ENCODE data around the gene WHAMM. TPM values are rescaled to one million over a fixed set of nuclear protein-coding genes. Genes with fewer than 3 reads are reported as not detected.

Gene WHAMM
- total RNA-seq, 2 donors from 2014 or later, result 3.7 to 4.4 TPM

DNA sequence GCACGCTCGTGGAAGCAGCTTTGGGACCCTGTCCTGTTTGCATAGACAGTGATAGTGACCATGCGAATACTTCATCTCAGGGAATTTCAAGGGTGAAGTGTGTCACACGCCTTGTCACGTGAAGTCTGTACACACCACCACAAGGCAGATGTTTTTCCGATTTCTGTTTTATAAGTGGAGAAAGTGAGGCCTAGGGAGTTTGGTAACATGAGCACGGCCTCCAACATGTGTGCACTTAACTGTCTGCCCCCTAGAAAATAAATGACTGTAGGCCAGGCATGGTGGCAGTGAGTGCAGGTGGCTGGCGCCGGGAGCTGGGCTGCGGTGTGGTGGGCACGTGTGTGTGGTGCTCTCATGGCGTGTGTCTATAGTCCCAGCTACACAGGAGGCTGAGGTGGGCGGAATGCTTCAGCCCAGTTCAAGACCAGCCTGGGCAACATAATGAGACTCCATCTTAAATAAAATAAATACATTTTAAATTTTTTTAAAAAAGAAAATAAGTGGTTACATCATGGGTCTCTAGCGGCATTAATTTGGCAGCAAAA is 42.0 kb downstream of the WHAMM start:
- TF ChIP-seq, protein P1, sequence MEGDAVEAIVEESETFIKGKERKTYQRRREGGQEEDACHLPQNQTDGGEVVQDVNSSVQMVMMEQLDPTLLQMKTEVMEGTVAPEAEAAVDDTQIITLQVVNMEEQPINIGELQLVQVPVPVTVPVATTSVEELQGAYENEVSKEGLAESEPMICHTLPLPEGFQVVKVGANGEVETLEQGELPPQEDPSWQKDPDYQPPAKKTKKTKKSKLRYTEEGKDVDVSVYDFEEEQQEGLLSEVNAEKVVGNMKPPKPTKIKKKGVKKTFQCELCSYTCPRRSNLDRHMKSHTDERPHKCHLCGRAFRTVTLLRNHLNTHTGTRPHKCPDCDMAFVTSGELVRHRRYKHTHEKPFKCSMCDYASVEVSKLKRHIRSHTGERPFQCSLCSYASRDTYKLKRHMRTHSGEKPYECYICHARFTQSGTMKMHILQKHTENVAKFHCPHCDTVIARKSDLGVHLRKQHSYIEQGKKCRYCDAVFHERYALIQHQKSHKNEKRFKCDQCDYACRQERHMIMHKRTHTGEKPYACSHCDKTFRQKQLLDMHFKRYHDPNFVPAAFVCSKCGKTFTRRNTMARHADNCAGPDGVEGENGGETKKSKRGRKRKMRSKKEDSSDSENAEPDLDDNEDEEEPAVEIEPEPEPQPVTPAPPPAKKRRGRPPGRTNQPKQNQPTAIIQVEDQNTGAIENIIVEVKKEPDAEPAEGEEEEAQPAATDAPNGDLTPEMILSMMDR (conservative IDR thresholded peaks at IDR 0.05), result no peak
- Histone ChIP-seq H3K27ac (ENCODE audit: low read depth, low read length) (peak overlapping the region; percentile 67), H3K27me3 (ENCODE audit: control insufficient read depth, insufficient read depth, low read length, poor library complexity, severe bottlenecking) (no peaks in the 10 kb centered on the region), H3K9me3 (ENCODE audit: control insufficient read depth, low read length) (no peaks in the 10 kb centered on the region), H3K4me3 (ENCODE audit: low read length) (no peak overlapping the region), H3K9ac (ENCODE audit: extremely low read depth, low read length, poor library complexity, severe bottlenecking) (no peak overlapping the region), H3K36me3 (ENCODE audit: control insufficient read depth, insufficient read depth, low read length) (peaks cover 8% of the 10 kb centered on the region), H3K4me1 (ENCODE audit: control insufficient read depth, insufficient read depth, low read length) (no peaks in the 10 kb centered on the region)
- Mint-ChIP-seq H3K9me3 (no peaks in the 10 kb centered on the region), H3K27me3 (ENCODE audit: insufficient read depth) (no peaks in the 10 kb centered on the region), H3K36me3 (ENCODE audit: low read depth) (peaks cover 23% of the 10 kb centered on the region), H3K4me1 (peaks cover 26% of the 10 kb centered on the region), H3K4me3 (no peak overlapping the region), H3K27ac (no peak overlapping the region)
- 95 to 99% methylated on average over 12 to 13 of the region's 14 CpGs for WGBS, 2 experiments (ENCODE audit: insufficient coverage in 1 of 2, insufficient read length in 1 of 2)
- no peak for DNase-seq

DNA sequence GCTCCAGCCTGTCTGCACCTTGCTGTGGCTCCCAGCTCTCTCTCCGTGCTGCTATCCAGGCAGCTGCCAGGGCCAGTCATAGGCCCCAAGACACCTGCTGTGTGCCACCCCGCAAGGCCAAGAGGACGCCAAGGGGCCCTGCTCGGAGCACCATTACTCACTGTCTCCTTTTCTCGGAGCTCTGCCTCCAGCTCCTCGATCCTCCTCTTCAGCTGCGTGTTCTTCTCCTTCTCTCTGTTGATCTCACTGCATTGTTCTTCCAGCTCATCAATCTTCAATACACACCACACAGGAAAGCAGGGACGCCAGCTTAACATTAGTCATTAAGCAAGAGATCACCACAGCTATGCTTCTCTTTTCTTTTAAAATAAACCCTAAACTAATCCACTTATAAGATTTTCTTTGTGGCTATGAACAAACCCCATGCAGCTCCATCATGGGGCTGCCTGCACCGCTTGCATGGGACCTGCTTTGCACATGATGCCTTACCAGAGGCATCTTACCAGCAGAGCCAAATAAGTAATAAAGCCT is 42.6 kb downstream of the WHAMM start:
- H3K36me3 Mint-ChIP-seq (ENCODE audit: low read depth), result peaks cover 26% of the 10 kb centered on the region

DNA sequence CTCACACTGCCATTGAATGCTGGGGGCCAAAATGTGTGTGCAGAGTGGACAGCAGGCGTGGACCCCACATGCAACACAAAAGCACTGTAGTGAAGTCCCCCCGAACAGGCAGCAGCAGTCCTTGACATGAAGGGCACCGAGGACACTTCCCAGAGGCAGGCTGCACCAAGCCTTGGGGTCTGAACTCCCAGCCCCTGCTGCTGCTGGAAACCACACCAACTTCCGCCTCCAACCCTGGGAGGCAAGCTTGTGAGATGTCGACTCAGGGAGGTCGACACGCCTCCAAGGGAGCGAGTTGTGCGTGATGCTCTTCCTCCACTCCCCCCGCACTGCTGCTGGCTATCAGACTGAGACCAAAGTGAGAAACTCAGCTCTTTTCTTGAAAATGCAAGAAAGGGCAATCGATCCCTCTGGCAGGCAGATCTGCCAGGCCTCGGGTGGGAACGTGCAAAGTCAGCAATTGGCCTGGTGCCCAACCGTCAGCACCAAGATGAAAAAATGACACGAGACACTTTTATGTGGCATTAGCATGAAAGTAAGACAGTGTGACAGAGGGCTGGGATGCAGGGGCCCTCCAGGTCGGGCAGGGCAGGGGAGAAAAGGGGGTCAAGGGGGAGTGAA is 43.6 kb downstream of the WHAMM start:
- Histone ChIP-seq H3K9me3 (ENCODE audit: control insufficient read depth, low read length) (no peaks in the 10 kb centered on the region), H3K36me3 (ENCODE audit: control insufficient read depth, insufficient read depth, low read length) (no peaks in the 10 kb centered on the region), H3K27me3 (ENCODE audit: control insufficient read depth, insufficient read depth, low read length, poor library complexity, severe bottlenecking) (no peaks in the 10 kb centered on the region), H3K4me3 (ENCODE audit: low read length) (no peak overlapping the region), H3K27ac (ENCODE audit: low read depth, low read length) (no peak overlapping the region), H3K9ac (ENCODE audit: extremely low read depth, low read length, poor library complexity, severe bottlenecking) (no peak overlapping the region), H3K4me1 (ENCODE audit: control insufficient read depth, insufficient read depth, low read length) (no peaks in the 10 kb centered on the region)
- H3K36me3 Mint-ChIP-seq (ENCODE audit: low read depth), result peaks cover 26% of the 10 kb centered on the region
- WGBS, 2 experiments (ENCODE audit: insufficient coverage in 1 of 2, insufficient read length in 1 of 2), result 92% methylated on average over 12 to 16 of the region's 16 CpGs
- H3K4me3 Mint-ChIP-seq, result no peak overlapping the region
- DNase-seq, result no peak
- H3K9me3 Mint-ChIP-seq, result no peaks in the 10 kb centered on the region
- H3K27me3 Mint-ChIP-seq (ENCODE audit: insufficient read depth), result no peaks in the 10 kb centered on the region
- H3K4me1 Mint-ChIP-seq, result peaks cover 26% of the 10 kb centered on the region
- H3K27ac Mint-ChIP-seq, result no peak overlapping the region
- TF ChIP-seq, protein P1 (conservative IDR thresholded peaks at IDR 0.05), result no peak

More for the DNA sequence above, 42.6 kb downstream of the WHAMM start:
- no peak for DNase-seq
- H3K4me1 ChIP-seq (ENCODE audit: control insufficient read depth, insufficient read depth, low read length), result no peaks in the 10 kb centered on the region
- H3K27ac Mint-ChIP-seq, result no peak overlapping the region
- no peak overlapping the region for H3K27ac ChIP-seq (ENCODE audit: low read depth, low read length)
- no peak overlapping the region for H3K9ac ChIP-seq (ENCODE audit: extremely low read depth, low read length, poor library complexity, severe bottlenecking)
- H3K36me3 ChIP-seq (ENCODE audit: control insufficient read depth, insufficient read depth, low read length), result peaks cover 5% of the 10 kb centered on the region
- no peaks in the 10 kb centered on the region for H3K9me3 ChIP-seq (ENCODE audit: control insufficient read depth, low read length)
- no peaks in the 10 kb centered on the region for H3K27me3 ChIP-seq (ENCODE audit: control insufficient read depth, insufficient read depth, low read length, poor library complexity, severe bottlenecking)
- peaks cover 26% of the 10 kb centered on the region for H3K4me1 Mint-ChIP-seq
- H3K4me3 Mint-ChIP-seq, result no peak overlapping the region
- no peaks in the 10 kb centered on the region for H3K27me3 Mint-ChIP-seq (ENCODE audit: insufficient read depth)
- no peak overlapping the region for H3K4me3 ChIP-seq (ENCODE audit: low read length)
- WGBS, 2 experiments (ENCODE audit: insufficient coverage in 1 of 2, insufficient read length in 1 of 2), result 61 to 83% methylated on average over 7 to 9 of the region's 9 CpGs
- TF ChIP-seq, protein P1 (conservative IDR thresholded peaks at IDR 0.05), result no peak
- H3K9me3 Mint-ChIP-seq, result no peaks in the 10 kb centered on the region
